Measurements from ENCODE around the gene NRP1. TPM values are rescaled to one million over a fixed set of nuclear protein-coding genes. Genes with fewer than 3 reads are reported as not detected.

The NRP1 gene
- total RNA-seq, 4 donors from 2014 or later, result 8.2 to 24.6 (median 18.7) TPM

DNA sequence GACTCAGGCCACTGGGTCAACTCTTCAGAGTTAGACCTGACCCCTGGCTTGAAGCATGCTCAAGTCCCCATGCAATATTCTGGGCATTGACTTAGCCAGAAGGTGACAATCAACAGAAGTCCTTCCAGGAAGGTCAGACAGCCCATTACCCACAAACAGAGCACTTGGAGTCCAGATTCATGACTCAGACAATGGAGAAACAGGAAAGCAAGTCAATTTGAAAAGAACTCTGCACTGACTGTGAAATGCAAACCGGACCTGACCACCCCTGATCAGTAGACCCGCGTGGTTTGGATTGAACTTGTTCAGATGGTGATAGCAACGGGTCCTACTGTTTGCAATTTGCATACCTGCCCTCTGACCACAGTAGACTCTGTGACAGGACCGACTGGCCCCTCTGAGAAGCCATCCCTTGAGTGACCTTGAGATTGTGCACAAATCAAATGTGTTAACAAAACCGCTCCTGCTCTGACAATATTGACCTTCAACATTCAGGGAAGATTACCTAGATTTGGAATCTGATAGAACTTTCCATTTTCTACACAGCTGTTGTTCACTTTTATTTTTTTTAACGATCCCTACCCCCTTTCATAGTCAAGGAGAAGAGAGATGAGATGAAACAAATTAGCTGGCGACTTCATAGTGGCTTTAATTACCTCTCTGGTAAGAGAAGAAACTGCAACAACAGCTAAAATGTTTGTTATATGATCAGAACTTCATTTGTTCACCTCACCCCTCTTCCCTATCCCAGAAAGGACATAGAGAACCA, 138.7 kb downstream of the NRP1 start:
- WGBS, 2 donors, result 76 to 89% methylated on average over 8 of the region's 8 CpGs
- intact Hi-C loops (cut with DNase I; ENCODE audit: low total_unique reads), result no loop called here
- TF ChIP-seq, protein P1, sequence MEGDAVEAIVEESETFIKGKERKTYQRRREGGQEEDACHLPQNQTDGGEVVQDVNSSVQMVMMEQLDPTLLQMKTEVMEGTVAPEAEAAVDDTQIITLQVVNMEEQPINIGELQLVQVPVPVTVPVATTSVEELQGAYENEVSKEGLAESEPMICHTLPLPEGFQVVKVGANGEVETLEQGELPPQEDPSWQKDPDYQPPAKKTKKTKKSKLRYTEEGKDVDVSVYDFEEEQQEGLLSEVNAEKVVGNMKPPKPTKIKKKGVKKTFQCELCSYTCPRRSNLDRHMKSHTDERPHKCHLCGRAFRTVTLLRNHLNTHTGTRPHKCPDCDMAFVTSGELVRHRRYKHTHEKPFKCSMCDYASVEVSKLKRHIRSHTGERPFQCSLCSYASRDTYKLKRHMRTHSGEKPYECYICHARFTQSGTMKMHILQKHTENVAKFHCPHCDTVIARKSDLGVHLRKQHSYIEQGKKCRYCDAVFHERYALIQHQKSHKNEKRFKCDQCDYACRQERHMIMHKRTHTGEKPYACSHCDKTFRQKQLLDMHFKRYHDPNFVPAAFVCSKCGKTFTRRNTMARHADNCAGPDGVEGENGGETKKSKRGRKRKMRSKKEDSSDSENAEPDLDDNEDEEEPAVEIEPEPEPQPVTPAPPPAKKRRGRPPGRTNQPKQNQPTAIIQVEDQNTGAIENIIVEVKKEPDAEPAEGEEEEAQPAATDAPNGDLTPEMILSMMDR (IDR thresholded peaks at IDR 0.05), result no peak
- no peak for TF ChIP-seq POLR2A (IDR thresholded peaks at IDR 0.05)
- DNase-seq (ENCODE audit: low spot score in 2 of 2), result no peak
- no peak overlapping the region for H3K4me3 ChIP-seq (ENCODE audit: low read depth, poor library complexity, severe bottlenecking)

DNA sequence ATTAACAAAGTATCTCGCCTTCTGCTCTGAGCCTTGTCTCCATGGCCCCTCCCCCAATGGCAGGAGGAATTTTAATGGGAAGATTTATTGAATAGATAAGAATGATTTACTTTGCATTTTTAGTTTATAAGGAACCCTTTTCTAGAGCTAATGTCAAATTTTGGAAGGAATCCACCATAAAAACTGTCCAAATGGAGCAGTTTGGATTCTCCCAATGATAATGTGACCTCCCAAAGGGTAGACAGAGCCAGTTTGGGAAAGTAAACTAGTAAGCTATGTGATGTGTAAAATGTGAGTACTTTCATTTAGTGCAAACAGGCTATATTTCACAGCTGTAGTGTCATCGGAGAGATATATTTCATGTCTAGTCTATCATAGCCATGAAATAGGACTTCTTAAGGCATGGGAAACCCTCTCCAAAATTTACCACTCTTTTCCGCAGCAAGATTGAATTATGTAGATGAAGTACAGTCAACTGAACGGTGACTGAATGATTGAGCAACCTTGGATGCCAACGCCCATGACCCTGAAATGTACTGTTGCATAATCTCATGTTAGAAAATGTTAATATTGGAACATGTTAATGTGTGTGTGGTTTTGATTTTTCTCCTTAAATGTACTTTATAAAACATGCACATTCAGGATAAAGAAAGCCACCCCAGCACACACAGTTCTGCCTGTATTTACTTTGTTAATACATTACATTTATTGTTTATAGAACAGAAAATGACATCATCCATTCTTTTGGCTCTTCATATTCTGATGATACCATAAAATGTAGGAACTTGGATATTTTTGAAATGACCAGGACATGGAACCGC, 140.6 kb downstream of the NRP1 start:
- no peak overlapping the region for H3K4me3 ChIP-seq (ENCODE audit: low read depth, poor library complexity, severe bottlenecking)
- peak in 1 of 2 donors; percentile 65 for DNase-seq (ENCODE audit: low spot score in 2 of 2)
- WGBS, 2 donors, result 31 to 32% methylated on average over 6 of the region's 6 CpGs
- intact Hi-C loops (cut with DNase I; ENCODE audit: low total_unique reads), result no loop called here
- TF ChIP-seq POLR2A (IDR thresholded peaks at IDR 0.05), result no peak
- TF ChIP-seq, protein P1 (IDR thresholded peaks at IDR 0.05), result no peak

DNA sequence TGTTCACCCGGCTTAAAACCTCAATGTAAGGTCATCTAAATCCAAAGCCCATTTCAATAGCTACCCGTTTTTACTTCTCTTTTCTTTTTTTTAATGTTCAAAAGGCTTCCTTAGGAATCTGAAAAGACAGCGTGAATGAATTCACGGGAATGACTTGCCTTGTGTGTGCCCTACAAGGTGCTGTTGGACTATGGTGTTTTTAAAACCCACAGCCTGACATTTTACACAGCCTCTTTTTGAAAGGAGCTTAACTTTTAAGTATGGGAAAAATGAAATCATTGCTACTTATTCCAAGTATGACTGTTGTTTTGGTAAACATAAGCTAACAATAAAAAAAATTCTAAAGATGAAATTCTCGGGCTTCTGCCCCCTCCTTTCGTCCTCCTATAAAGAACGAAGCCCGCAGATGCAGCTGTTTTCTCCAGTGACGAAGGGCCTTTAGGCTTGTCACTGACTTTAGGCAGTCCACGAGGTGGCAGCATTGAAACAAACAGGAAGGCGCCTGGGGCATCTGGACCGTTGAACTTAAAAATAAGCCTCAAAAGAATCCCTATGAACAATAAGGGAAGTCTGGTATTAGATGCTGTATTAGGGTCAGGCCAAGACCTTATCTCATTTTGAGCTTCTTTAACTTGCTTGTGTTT, 141.3 kb downstream of the NRP1 start:
- peak; percentile 79 to 94 for DNase-seq (ENCODE audit: low spot score in 2 of 2)
- no peak overlapping the region for H3K4me3 ChIP-seq (ENCODE audit: low read depth, poor library complexity, severe bottlenecking)
- intact Hi-C loops (cut with DNase I; ENCODE audit: low total_unique reads), result no loop called here
- 27 to 31% methylated on average over 12 of the region's 12 CpGs for WGBS, 2 donors
- no peak for TF ChIP-seq POLR2A (IDR thresholded peaks at IDR 0.05)
- TF ChIP-seq, protein P1 (IDR thresholded peaks at IDR 0.05), result no peak

DNA sequence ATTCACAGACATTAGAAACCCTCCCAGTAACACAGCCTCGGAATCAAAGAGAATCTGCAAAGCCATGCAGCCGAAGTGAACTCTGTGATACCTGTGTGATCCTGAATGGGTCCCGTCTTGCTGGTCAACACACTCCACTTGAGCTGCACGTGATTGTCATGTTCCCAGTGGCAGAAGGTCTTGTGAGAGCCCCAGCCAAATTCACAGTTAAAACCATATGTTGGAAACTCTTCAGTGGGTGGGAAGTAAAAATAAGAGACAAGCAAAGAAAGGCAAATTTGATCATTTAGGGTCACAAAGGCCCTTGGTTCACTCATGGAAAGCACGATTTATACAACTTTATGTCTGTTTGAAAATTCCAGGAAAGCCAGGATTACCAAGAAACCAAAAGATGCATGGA, 142.3 kb downstream of the NRP1 start:
- intact Hi-C loops (cut with DNase I; ENCODE audit: low total_unique reads), result no loop called here
- no peak overlapping the region for H3K4me3 ChIP-seq (ENCODE audit: low read depth, poor library complexity, severe bottlenecking)
- WGBS, 2 donors, result 80 to 87% methylated on average over 5 of the region's 5 CpGs
- TF ChIP-seq, protein P1 (IDR thresholded peaks at IDR 0.05), result no peak
- TF ChIP-seq POLR2A (IDR thresholded peaks at IDR 0.05), result no peak
- no peak for DNase-seq (ENCODE audit: low spot score in 2 of 2)

DNA sequence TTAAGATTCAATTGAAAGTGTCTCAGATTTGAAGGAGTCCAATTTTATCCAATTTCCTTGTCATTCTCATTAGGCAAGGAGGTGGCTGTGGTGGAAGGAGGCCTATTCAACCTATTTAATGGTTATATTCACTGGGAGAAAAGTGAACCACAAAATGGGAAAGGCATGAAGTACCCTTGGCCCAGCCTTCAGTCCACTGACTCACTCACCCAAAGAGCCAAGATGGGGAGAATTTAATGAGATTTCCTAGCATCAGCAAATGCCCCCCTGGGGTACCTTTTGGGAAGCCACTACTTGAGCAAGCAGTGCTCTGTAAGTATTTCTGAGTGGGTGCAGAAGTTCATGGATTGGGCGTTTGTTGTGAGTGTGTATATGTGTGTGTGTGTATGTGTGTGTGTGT, 144.1 kb downstream of the NRP1 start:
- WGBS, 2 donors, result 89 to 94% methylated on average over 1 of the region's 1 CpG
- TF ChIP-seq POLR2A (IDR thresholded peaks at IDR 0.05), result no peak
- TF ChIP-seq, protein P1 (IDR thresholded peaks at IDR 0.05), result no peak
- intact Hi-C loops (cut with DNase I; ENCODE audit: low total_unique reads), result no loop called here
- DNase-seq (ENCODE audit: low spot score in 2 of 2), result no peak
- H3K4me3 ChIP-seq (ENCODE audit: low read depth, poor library complexity, severe bottlenecking), result no peak overlapping the region

All from lower leg skin (tissue), 4 donors.